Measurements from ENCODE around the gene ATP11A.

ATP11A gene

DNA sequence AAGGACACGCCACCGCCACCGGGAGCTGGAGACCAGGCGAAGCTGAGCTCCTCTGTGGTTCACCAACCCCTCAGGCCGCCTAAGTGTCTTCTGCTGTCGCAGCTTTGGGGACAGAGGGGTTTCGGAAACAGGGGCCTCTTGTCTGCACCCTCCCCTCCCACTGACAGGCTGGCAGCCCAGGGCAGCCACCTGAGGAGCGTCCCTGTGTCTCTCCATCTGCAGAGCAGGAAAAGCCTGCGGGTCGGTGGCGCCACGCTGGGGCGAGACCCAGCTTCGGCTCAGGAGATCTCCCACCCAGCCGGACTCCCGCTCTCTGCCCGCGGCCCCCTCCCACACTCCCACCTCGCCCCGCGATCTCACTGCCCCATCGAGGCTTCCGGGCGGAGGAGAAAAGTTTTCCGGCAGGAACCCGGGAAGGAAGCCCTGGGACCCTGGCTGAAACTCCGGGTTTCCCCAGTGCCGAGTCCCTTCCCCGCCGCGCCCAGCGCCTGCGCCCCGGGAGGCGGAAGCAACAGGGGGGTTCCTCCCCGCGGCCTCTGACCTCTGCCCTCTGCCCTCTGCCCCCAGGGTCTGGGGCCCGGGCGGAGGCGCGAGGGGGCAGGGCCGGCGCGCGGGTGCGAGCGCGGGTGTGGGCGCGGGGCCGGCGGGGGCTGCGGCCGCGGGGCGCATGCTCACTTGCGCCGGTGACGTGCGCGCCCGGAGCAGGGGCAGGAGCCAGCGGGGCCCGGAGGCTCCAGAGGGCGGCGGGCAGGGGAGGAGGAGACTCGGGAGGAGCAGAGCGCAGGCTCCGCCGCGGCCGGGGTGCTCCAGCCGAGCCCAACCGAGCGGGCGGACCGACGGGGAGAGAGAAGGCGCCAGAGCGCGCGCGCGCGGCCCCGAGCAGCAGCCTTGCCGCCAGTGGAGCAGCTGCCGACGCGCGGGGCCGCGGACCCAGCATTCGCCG is at the start of gene ATP11A:
TSS of gene ATP11A (plus strand) at position 736 of the 943 bp plus-strand sequence. CDS start 379 bp downstream, outside the sequence.
- in situ Hi-C loops (cut with HindIII; ENCODE audit: low sequenced_read_pairs) = no loop called here

GRCh38 chr13:112641456-112642089 is 48.3 kb upstream of the ATP11A start:
- in situ Hi-C loops (cut with HindIII; ENCODE audit: low sequenced_read_pairs) = no loop called here

DNA sequence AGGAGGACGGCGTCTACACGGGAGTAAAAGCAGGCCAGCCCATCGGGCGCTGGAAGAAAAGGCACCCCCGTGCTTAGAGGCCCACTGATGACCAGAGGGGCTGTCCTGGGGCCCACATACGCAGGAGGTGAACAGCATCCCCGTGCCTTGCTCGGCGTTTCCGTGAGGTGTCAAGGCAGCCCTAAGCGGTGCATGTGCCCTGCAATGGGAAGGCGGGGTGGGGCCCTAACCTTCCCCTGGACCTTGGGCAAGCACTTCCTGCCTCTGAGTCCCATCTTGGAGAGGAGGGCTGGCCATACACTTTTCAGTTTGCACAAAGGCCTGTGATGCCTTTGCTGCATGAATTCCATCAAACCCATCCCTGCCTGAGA is 47.8 kb upstream of the ATP11A start:
- in situ Hi-C loops (cut with HindIII; ENCODE audit: low sequenced_read_pairs) = no loop called here

GRCh38 chr13:112643759-112644459 is 45.9 kb upstream of the ATP11A start:
- in situ Hi-C loops (cut with HindIII; ENCODE audit: low sequenced_read_pairs) = no loop called here

DNA sequence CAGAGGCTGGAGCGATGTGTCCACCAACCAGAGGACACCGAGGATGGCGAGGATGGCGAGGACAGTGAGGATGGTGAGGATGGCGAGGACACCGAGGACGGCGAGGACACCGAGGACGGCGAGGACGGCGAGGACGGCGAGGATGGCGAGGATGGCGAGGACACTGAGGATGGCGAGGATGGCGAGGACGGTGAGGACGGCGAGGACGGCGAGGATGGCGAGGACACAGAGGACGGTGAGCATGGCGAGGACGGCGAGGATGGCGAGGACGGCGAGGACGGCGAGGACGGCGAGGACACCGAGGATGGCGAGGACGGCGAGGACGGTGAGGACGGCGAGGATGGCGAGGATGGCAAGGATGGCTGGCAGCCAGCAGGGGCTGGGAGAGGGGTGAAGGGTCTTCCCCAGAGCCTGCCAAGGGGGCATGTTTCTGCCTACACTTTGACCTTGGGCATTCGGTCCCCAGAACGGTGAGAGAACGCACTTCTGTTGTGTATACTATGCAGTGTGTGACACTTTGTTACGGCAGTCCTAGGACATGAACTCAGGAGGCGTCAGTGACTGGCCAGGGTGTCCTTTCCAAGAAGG is 44.4 kb upstream of the ATP11A start:
- in situ Hi-C loops (cut with HindIII; ENCODE audit: low sequenced_read_pairs) = no loop called here

DNA sequence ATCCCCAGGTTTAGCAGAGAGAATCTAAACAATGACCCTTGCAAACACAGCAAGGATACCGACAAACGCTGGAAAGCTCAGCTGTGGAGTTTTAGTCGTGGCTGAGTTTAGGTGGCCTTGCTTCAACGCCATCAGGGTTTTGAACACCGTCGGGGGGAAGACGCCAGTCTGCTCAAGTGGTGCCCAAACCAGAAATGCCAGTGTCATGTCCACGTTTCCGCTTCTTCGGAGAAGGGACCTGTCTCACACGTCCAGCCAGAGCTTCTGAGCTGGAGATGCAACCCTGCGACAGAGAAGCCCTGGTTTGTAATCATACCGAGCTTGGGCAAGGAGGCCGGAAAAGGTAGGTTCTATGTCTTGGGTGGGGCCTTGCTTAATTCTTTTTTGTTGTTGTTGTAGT is 42.6 kb upstream of the ATP11A start:
- in situ Hi-C loops (cut with HindIII; ENCODE audit: low sequenced_read_pairs) = no loop called here

DNA sequence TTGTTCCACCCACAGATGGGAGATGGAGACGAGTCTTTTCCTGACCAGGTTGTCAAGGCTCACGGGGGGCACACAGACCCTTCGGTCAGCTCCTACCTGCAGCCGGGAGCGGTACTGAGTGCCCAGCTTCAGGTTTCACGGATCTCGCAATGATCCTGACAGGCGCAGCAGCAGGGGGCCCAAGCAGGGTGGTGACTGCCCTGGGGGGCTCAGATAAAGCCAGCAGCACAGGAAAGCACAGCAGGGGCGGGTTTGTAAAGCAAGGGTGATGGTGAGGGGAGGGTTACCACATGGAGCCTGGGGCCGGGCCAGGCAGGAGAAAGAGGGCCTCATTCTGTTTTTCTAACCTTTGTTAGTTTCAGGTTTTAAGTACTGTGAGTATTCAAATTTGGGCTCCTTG is 41.7 kb upstream of the ATP11A start:
- in situ Hi-C loops (cut with HindIII; ENCODE audit: low sequenced_read_pairs) = no loop called here

DNA sequence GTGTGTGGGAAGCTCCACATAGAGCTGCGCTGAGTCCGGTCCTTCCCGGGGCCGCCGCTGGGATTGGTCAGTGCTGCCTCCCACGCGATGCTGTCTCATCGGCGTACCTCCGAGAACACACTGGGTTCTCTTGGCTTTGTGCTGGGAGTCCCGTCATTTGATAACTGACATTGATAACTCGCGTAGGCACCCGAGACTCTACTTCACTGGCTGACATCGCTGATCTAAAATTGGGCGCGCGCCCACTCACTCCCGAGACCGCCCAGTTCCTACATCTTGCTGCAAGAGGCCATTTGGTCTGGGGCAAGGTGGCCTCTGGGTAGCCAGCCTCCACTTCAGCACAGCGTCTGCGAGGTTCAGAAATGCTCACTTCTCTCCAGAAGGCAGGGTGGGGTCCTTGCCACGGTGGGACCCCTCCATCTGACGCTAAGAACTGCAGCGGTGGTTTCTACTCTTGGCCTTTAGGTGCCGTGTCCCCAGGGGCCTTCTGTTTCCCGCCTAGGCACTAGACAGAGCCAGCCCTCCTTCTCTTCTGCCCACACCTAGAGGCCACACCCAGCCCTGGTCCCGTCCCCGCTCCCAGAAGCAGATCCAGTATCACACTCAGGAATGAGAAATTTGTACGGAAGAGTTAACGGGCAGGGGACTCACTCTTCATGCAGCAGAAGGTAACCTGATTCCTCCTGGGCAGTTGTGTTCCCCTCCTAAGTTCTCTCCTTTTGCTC is 40.7 kb upstream of the ATP11A start:
- in situ Hi-C loops (cut with HindIII; ENCODE audit: low sequenced_read_pairs) = no loop called here

GRCh38 chr13:112651311-112651710 is 38.5 kb upstream of the ATP11A start:
- in situ Hi-C loops (cut with HindIII; ENCODE audit: low sequenced_read_pairs) = no loop called here

DNA sequence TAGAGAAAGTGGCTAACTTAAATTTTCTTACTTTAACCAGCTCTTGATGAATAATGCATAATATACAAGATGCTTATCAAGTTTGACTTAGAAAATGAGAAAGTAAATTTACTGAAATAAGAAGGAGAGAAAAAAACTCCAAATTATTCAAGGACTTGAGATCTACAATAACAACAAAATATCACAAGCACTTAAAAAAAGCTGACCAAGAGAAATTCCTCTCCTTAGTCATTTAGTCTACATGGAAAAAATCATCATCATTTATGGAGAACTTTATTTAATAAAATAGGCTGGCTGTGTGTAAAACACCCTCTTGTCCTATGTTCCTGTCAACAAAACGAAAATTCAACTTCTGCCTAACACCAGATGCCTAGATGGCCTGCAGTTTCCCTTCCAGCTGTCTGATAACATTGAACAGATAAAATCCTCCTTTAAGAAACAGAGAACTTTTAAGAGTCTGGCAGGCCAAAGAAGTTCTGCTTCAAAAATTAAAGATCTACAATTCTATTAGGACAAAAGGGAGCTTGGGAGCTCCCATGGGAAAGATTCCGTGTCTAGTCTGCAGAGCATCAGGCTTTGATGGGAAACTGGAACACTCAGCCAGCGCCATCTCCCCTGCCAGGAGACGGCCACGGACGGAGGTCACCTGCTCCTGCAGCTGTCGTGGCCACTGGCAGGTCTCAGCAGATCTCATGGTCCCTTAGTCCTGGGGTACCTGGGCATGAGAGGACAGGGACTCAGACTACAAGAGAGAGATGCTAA is 37.9 kb upstream of the ATP11A start:
- in situ Hi-C loops (cut with HindIII; ENCODE audit: low sequenced_read_pairs) = no loop called here

DNA sequence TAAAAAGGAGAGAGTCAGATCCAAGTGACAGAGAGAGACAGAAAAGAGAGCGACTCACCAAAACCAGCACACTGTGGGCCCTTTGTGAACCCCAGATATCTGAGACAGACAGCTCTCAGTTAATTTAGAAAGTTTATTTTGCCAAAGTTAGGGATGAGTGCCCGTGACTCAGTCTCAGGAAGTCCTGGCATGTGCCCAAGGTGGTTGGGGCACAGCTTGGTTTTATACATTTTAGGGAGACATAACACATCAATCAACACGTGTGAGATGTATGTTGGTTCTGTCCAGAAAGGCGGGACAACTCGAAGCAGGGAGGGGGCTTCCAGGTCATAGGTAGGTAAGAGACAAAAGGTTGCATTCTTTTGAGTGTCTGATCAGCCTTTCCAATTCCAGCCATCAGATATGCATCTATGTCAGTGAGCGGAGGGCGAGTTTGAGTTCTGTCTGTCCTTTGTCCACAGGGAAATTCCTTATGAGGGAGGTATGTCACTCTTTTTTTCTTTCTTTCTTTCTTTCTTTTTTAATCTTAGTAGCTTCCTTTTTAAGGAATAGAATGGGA is 37.2 kb upstream of the ATP11A start:
- in situ Hi-C loops (cut with HindIII; ENCODE audit: low sequenced_read_pairs) = no loop called here

- in situ Hi-C loops (cut with HindIII; ENCODE audit: low sequenced_read_pairs) = no loop called here
Observed at GRCh38 chr13:112653071-112653470, 36.8 kb upstream of the ATP11A start.

DNA sequence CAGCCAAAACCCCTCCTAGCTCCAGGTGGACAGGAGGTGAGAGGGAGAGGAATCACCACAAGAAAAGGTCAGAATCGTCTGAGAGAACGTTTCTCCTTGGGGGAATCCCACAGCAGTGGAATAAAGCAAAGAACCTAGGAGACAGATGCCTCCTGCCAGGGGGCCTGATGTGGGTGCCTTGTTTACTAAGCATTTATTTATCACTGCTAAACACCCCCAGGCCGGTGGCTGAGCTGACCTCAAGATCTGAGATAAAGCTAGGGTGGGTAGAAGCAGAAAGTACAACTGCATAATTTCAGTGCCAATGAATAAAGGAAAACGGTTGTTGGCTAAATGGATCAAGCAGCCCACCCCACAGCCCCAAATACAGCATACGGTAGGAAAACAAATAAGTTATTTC is 33.9 kb upstream of the ATP11A start:
- in situ Hi-C loops (cut with HindIII; ENCODE audit: low sequenced_read_pairs) = no loop called here

DNA sequence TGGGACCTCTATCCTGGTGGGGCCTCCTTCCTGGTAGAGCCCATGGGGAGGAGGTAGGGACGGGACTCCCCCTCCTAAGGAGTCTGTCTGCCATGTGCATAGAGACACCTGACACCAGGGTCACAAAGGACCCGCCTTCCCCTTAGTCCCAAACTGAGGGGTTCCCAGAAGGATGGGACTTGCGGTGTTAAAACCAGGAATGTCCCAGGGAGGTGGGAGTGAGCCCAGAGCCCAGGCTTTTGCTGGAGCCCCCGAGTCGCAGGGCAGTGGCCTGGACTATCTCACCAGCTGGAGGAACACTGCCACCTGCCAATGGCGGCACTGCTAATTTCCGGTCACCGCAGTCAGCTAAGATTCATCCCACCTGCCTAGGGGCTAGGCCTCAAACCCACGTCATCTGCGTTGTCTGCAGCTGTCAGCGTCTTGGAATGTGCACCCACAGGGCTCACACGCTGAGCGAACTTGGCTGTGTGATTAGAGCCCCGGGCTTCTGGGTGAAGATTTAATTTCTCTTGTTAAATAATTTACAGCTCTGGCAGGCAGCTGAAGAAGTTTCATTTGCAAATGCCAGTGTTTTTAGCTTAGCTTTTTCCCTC is 31.9 kb upstream of the ATP11A start:
- in situ Hi-C loops (cut with HindIII; ENCODE audit: low sequenced_read_pairs) = no loop called here

DNA sequence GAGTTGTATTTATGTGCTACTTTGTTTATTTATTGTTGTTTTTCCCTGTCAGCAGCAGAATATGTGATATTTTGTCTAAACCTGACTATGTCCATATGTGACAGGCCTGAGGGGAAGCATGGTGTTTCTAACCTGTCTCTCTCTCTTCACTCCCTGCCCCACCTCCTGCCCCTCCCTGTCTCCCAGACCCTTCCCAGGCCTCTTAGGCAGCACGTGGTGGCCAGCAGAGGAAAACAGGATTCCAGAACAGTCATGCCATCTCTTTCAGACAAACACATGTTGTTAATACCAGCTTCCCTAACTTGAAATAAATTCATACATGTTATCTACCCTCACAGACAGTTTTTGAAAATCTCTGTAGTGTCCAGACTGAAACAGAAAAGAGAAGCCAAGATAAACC is 31.0 kb upstream of the ATP11A start:
- in situ Hi-C loops (cut with HindIII; ENCODE audit: low sequenced_read_pairs) = no loop called here

DNA sequence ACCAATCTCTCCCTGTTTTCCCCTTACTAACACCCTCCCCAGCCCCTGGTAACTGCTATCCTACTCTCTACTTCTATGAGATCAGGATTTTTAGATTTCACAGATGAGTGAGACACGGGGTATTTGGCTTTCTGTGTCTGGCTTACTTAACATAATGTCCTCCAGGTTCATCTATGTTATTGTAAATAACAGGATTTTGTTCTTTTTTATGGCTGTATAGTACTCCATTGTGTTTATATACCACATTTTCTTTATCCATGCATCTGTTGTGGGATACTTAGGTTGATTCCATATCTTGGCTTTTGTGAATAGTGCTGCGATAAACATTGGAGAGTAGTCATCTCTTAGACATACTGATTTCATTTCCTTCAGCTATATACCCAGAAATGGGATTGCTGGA is 28.5 kb upstream of the ATP11A start:
- in situ Hi-C loops (cut with HindIII; ENCODE audit: low sequenced_read_pairs) = no loop called here

GRCh38 chr13:112664501-112665203 is 25.2 kb upstream of the ATP11A start:
- in situ Hi-C loops (cut with HindIII; ENCODE audit: low sequenced_read_pairs) = no loop called here

GRCh38 chr13:112668924-112669323 is 20.9 kb upstream of the ATP11A start:
- in situ Hi-C loops (cut with HindIII; ENCODE audit: low sequenced_read_pairs) = no loop called here
